Activated T-cell treated with anti-CD3 and anti-CD28 coated beads, Interleukin-2, amount 50 U/mL, for 1 hour (primary cell): ENCODE measurements around the gene PDCD1.
A peak's percentile ranks its signal among the peaks of the same experiment; 100 is the strongest.
"Not testable (repeated sequence)": the region's sequence is repeated elsewhere in the genome, so short reads cannot be mapped to it uniquely, and the experiment has no call there.

Source experiments
- DNase-seq: peaks from one replicate; pipeline ENCODE4 v3.0.0-alpha.2; 2020

PDCD1 gene

GRCh38 chr2:241823531-241824437 is 34.9 kb downstream of the PDCD1 start:
- DNase-seq, result not testable (repeated sequence)

DNA sequence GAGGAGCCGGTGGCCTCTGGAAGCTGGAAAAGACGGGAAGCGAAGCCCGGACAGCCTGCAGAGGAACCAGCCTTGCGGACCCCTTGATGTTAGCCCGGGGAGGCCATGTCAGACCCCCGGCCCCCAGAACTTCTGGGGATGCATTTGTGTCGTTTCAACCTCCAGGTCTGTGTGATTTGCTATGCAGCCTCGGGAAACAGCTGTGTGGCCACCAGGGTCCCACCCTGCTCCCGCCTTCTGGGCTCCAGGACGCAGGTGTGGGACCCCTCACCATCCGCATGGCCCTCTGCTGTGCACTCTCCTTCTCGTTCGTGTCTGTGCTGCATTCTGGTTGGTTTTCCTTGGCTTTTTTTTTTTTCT is 36.5 kb downstream of the PDCD1 start:
- no peak for DNase-seq

DNA sequence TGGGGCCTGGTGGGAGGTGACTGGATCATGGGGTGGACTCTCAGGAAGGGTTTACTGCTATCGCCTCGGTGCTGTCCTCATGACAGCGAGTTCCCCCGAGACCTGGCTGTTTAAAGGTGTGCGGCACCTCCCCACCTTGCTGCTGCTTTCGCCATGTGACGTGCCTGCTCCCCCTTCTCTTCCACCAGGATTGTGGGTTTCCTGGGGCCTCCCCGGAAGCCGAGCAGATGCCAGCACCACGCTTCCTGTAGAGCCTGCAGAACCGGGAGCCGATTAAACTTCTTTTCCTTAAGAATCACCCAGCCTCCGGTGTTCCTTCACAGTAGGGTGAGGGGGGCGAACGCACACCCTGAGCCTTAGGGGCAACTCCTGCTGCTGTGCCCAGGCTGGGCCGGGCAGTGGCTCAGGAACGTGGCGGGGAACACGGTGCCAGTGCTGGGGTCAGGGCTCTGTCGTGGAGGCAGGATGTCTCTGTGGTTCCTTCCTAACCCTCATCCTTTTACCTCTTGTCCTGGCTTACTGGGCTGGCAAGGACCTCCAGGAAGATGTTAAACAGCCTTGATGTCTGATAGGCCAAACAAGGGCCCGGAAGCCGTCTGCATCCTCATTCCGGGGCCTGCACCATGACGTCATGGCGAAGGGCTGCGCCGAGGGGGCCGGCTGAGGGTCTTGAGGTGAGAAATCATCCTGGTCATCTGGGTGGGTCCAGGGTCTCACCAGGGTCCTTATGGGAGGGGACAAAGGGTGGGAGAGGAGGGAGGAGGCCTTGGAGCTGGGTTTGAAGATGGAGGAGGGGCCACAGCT is 37.0 kb downstream of the PDCD1 start:
- peak; percentile 16 for DNase-seq

- DNase-seq, result no peak
Observed at GRCh38 chr2:241820625-241821384, 37.9 kb downstream of the PDCD1 start.

DNA sequence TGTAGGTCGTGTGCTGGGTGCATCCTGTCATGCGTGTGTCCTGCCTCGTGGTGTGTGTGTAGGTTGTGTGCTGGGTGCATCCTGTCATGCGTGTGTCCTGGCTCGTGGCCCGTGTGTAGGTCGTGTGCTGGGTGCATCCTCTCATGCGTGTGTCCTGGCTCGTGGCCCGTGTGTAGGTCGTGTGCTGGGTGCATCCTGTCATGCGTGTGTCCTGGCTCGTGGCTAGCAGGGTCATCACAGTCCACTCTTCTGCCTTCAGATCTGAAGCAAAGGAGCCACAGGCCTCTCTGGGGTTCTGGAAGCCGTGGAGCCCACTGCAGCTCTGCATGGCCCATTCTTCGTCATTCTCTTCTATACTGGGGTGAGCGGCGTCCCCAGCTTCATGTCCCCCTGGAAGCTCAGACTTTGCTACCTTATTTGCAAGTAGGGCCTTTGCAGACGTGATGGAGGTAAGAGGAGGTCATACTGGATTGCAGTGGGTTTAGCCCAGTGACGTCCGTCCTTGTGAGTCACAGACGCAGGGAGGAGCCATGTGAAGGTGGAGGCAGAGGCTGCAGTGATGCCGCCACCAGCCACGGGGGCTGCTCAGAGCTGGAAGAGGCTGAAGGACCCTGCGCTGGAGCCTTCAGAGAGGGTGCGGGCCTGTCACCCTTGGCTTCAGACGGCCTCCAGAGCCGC is 38.6 kb downstream of the PDCD1 start:
- DNase-seq, result not testable (repeated sequence)

- DNase-seq, result no peak
Observed at GRCh38 chr2:241818943-241819270, 39.8 kb downstream of the PDCD1 start.

DNA sequence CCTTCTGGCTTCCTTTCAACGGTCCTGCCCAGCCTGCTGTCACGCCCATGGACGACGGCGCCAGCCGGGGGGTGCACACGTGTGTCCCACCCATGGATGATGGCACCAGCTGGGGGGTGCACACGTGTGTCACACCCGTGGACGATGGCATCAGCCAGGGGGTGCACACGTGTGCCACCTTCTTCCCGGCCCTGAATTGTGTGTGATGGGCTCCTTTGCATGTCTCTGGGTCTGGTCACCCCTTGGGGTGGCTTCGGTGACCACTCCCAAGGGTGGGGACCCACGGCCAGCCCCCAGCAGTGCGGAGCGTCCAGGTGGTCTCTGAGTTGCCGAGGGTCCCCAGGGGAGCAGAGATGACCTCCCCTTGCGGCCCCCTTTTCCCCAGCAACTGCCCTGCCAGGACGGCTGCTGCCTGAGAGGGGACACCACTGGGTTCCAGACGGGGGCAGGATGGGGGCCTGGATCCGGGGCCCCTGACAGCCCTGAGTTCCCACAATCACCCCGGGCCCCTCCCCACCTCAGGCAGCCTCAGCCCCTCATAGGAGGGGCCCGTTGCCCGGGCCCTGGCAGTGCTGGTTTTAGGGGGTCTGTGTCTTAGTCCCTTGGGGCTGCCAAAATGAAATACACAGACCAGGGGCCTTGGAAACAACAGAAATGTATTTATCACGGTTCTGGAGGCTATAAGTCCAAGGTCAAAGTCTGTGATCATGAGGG is 40.3 kb downstream of the PDCD1 start:
- DNase-seq, result no peak

DNA sequence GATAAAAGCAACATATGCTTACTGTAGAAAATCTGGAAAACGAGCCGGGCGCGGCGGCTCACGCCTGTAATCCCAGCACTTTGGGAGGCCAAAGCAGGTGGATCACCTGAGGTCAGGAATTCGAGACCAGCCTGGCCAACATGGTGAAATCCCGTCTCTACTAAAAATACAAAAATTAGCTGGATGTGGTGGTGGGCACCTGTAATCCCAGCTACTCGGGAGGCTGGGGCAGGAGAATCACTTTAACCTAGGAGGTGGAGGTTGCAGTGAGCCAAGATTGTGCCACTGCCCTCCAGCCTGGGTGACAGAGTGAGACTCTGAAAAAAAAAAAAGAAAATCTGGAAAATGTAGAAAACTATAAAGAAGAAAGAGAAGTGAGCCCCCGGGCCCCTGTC is 40.9 kb downstream of the PDCD1 start:
- not testable (repeated sequence) for DNase-seq

GRCh38 chr2:241817126-241817820 is 41.4 kb downstream of the PDCD1 start:
- DNase-seq, result no peak

DNA sequence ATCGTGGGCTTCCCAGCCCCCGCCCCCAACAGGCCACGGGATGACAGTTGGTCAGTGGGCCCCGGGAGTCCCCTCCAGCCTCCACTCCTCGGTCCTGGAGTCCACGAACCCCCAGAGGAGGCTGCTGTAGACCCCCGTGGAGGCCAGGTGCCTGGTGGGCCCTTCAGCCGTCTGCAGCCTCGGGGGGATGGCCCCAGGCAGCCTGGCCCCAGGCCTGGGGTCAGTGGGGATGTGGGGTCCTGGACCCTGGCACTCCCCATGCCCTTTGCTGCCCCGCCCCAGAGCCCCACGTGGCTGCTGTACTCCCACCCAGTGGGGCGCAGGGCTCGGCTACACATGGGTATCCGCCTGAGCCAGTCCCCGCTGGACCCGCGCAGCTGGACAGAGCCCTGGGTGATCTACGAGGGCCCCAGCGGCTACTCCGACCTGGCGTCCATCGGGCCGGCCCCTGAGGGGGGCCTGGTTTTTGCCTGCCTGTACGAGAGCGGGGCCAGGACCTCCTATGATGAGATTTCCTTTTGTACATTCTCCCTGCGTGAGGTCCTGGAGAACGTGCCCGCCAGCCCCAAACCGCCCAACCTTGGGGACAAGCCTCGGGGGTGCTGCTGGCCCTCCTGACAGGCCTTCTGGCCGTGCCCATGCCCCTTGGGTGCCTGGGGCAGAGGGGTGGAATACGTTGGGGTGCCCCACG is 42.1 kb downstream of the PDCD1 start:
- no peak for DNase-seq

DNA sequence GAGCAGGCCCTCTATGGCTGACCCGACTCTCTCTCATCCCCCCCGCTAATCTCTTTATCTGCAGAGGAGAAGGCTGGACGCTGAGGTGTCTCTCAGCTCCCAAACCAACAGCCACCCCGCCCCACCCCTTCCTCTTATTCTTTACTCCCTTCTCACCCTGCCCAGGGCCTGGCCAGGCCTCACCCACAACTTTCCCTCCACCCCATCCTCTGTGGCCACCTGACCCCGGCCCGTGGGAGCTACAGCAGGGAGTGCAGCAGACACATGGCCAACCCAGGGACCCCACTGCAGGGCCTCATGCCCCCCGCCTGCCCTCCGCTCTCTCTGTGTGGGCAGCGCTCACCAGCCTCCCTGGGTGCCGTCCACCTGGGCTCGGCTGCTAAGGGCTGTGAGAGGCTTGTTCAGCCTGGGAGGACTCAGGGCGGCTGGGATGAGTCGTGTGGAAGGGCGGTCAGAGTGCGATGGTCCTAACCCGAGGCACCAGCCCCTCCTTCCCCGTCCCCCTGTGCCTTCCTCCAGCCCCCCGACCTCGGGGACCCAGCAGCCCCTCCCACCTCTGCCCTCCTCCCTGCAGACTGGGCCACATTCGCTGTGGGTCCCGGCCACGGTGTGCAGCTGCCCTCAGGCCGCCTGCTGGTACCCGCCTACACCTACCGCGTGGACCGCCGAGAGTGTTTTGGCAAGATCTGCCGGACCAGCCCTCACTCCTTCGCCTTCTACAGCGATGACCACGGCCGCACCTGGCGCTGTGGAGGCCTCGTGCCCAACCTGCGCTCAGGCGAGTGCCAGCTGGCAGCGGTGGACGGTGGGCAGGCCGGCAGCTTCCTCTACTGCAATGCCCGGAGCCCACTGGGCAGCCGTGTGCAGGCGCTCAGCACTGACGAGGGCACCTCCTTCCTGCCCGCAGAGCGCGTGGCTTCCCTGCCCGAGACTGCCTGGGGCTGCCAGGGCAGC is 42.9 kb downstream of the PDCD1 start:
- no peak for DNase-seq

- DNase-seq, result no peak
Observed at GRCh38 chr2:241814643-241815476, 43.8 kb downstream of the PDCD1 start.

DNA sequence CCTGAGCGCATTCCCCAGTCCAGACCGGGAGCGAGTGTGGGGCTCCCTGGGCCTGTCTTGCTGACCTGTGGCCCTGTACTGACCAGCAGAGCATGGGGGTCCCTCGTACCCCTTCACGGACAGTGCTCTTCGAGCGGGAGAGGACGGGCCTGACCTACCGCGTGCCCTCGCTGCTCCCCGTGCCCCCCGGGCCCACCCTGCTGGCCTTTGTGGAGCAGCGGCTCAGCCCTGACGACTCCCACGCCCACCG is 44.4 kb downstream of the PDCD1 start:
- no peak for DNase-seq

- peak; percentile 45 for DNase-seq
Observed at GRCh38 chr2:241813644-241814392, 44.9 kb downstream of the PDCD1 start.

GRCh38 chr2:241812730-241813643 is 45.7 kb downstream of the PDCD1 start:
- DNase-seq, result no peak

GRCh38 chr2:241811952-241812729 is 46.6 kb downstream of the PDCD1 start:
- DNase-seq, result no peak
